ENCODE measurements around the gene SDE2. TPM values are rescaled to one million over a fixed set of nuclear protein-coding genes. Genes with fewer than 3 reads are reported as not detected.

The SDE2 gene
- total and polyA plus RNA-seq, 2 of the 8 experiments (the other 6 are each of a cell fraction or from before 2014, with no cell fraction given): 8.5 to 16.7 TPM

DNA sequence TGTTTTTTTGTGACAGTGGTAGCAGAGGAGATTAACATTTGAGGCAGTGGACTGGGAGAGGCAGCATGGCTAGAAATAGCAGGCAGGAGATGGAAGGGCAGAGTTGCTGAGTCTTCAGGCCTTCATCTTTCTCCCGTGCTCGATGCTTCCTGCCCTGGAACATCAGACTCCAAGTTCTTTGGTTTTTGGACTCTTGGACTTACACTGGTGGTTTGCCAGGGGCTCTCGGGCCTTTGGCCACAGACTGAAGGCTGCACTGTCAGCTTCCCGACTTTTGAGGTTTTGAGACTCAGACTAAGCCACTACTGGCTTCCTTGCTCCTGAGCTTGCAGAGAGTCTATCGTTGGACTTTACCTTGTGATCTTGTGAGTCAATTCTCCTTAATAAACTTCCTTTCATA, 33.9 kb downstream of the SDE2 start:
- no peak for FAIRE-seq
- Histone ChIP-seq H3K14ac (ENCODE audit: insufficient read length) (no peak overlapping the region), H2BK120ac (replicated peaks; ENCODE audit: low read depth, low read length) (no peak overlapping the region), H3K79me2 (ENCODE audit: control insufficient read depth in 1 of 2, insufficient read depth in 2 of 2, low read length in 2 of 2) (no peaks in the 10 kb centered on the region), H3K27me3 (replicated peaks in 1 of 4; ENCODE audit: control insufficient read depth in 3 of 4, extremely low read depth in 1 of 4, insufficient read depth in 3 of 4, low read length in 3 of 4) (no peaks in the 10 kb centered on the region), H2BK20ac (ENCODE audit: low read length) (no peak overlapping the region), H4K20me1 (replicated peaks in 1 of 2; ENCODE audit: control insufficient read depth in 1 of 2, insufficient read depth in 2 of 2, low read length in 2 of 2) (no peaks in the 10 kb centered on the region), H3K4me2 (ENCODE audit: insufficient read depth in 1 of 2, low read depth in 2 of 2, low read length in 2 of 2) (no peak overlapping the region), H2AK5ac (ENCODE audit: low read depth, low read length) (no peak overlapping the region), H3K4me3 (ENCODE audit: extremely low read depth in 1 of 4, insufficient read depth in 2 of 4, low read depth in 3 of 4, low read length in 4 of 4) (no peak overlapping the region), H2AFZ (ENCODE audit: low read length) (no peak overlapping the region), H4K91ac (replicated peaks; ENCODE audit: insufficient read length, low read length) (no peak overlapping the region), H3K79me1 (ENCODE audit: low read depth, low read length) (no peaks in the 10 kb centered on the region), H4K8ac (ENCODE audit: extremely low read depth, insufficient read depth, low read length) (no peak overlapping the region), H2BK12ac (ENCODE audit: low read depth, low read length) (no peak overlapping the region), H3K4me1 (replicated peaks in 1 of 4; ENCODE audit: control insufficient read depth in 3 of 4, insufficient read depth in 4 of 4, low read length in 3 of 4) (no peaks in the 10 kb centered on the region), H3K56ac (replicated peaks; ENCODE audit: insufficient read length, low read depth, low read length) (no peak overlapping the region), H3K27ac (ENCODE audit: low read depth, low read length) (no peak overlapping the region), H2BK5ac (ENCODE audit: low read depth, low read length) (no peak overlapping the region), H3K9ac (replicated peaks in 1 of 4; ENCODE audit: extremely low read depth in 1 of 4, low read depth in 3 of 4, low read length in 3 of 4) (no peak overlapping the region), H3K9me3 (ENCODE audit: insufficient read depth in 2 of 2, low read depth in 1 of 2, low read length in 1 of 2) (no peaks in the 10 kb centered on the region), H3K23ac (ENCODE audit: insufficient read length) (no peak overlapping the region), H4K5ac (ENCODE audit: insufficient read length, low read depth, low read length) (no peak overlapping the region), H3K18ac (ENCODE audit: extremely low read depth, low read length) (no peak overlapping the region), H3K23me2 (ENCODE audit: low read depth, low read length) (no peaks in the 10 kb centered on the region), H3K36me3 (ENCODE audit: control insufficient read depth in 2 of 4, insufficient read depth in 4 of 4, low read length in 3 of 4) (no peaks in the 10 kb centered on the region), H3K4ac (replicated peaks; ENCODE audit: insufficient read length, low read depth, low read length) (no peak overlapping the region), H2BK15ac (ENCODE audit: low read length) (no peak overlapping the region)
- CTCF ChIA-PET (ENCODE audit: partially characterized antibody): interaction anchor here (0.6 to 7.4 kb wide), 5 partner anchors 7 to 154 kb away, joined by 3 to 86 read pairs (median 4); no protein-coding TSS in a partner anchor
- no peak for DNase-seq (ENCODE audit: low read depth in 1 of 2, low spot score in 2 of 2)
- POLR2A ChIA-PET (ENCODE audit: partially characterized antibody): no interaction called here
- no peak for TF ChIP-seq BACH1 (IDR thresholded peaks at IDR 0.05; ENCODE audit: low read length)
- TF ChIP-seq SIN3A (conservative IDR thresholded peaks at IDR 0.05 in 1 of 2, IDR thresholded peaks at IDR 0.05 in 1 of 2; ENCODE audit: low read depth in 1 of 2, low read length in 2 of 2): no peak
- no peak for TF ChIP-seq SP4 (IDR thresholded peaks at IDR 0.05; ENCODE audit: low read length)
- TF ChIP-seq, protein P1, sequence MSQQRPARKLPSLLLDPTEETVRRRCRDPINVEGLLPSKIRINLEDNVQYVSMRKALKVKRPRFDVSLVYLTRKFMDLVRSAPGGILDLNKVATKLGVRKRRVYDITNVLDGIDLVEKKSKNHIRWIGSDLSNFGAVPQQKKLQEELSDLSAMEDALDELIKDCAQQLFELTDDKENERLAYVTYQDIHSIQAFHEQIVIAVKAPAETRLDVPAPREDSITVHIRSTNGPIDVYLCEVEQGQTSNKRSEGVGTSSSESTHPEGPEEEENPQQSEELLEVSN (IDR thresholded peaks at IDR 0.05): no peak
- TF ChIP-seq POLR2AphosphoS5 (IDR thresholded peaks at IDR 0.05; ENCODE audit: low read depth, low read length): no peak
- TF ChIP-seq KDM5A (IDR thresholded peaks at IDR 0.05; ENCODE audit: low read length): no peak
- TF ChIP-seq CREB1 (IDR thresholded peaks at IDR 0.05): no peak
- TF ChIP-seq JUN (IDR thresholded peaks at IDR 0.05; ENCODE audit: low read depth, low read length): no peak
- no peak for TF ChIP-seq POLR2A (IDR thresholded peaks at IDR 0.05; ENCODE audit: control extremely low read depth in 1 of 2, low read depth in 2 of 2, low read length in 2 of 2)
- WGBS, 2 experiments (ENCODE audit: extremely low coverage in 1 of 2, insufficient coverage in 1 of 2, insufficient read length in 1 of 2, insufficient replicate concordance in 2 of 2, low coverage in 1 of 2, low lambda C conversion rate in 2 of 2, missing lambda C conversion rate in 1 of 2): 91% methylated on average over 5 of the region's 5 CpGs; no CpG with 5 or more reads in 1 of the 2 experiments

Measured in H1 (cell line).